Measurements from ENCODE around the gene TIMP3.
"Not testable (repeated sequence)": the region's sequence is repeated elsewhere in the genome, so short reads cannot be mapped to it uniquely, and the experiment has no call there.

Gene TIMP3

DNA sequence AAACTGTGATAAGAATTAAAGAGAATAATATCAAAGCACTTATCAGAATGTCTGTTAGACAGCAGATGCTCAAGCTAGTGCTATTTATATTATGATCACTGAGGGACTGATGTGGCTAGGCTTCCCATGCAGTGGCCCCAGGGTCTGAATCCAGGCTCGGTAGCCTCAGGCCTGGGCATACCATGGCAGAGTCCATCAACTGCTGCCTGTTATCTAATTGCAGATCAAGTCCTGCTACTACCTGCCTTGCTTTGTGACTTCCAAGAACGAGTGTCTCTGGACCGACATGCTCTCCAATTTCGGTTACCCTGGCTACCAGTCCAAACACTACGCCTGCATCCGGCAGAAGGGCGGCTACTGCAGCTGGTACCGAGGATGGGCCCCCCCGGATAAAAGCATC lies 57.5 kb downstream of the TIMP3 start:
- no peak for DNase-seq

GRCh38 chr22:32859743-32860142 lies 58.2 kb downstream of the TIMP3 start:
- no peak for DNase-seq

DNA sequence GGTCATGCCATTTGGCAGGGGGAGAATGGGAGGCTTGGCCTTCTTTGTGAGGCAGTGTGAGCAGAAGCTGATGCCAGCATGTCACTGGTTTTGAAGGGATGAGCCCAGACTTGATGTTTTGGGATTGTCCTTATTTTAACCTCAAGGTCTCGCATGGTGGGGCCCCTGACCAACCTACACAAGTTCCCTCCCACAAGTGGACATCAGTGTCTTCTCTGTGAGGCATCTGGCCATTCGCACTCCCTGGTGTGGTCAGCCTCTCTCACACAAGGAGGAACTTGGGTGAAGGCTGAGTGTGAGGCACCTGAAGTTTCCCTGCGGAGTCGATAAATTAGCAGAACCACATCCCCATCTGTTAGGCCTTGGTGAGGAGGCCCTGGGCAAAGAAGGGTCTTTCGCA lies 59.8 kb downstream of the TIMP3 start:
- no peak for DNase-seq

DNA sequence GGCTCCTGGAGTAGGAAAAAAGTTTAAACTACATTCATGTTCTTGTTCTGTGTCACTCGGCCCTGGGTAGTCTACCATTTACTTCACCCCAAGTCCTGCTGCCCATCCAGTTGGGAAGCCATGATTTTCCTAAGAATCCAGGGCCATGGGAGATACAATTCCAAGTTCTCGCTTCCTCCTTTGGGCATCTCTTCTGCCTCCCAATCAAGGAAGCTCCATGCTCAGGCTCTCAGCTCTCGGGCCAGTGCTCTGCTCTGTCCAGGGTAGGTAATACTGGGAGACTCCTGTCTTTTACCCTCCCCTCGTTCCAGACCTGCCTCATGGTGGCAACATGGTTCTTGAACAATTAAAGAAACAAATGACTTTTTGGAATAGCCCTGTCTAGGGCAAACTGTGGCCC lies 60.6 kb downstream of the TIMP3 start:
- DNase-seq: no peak

DNA sequence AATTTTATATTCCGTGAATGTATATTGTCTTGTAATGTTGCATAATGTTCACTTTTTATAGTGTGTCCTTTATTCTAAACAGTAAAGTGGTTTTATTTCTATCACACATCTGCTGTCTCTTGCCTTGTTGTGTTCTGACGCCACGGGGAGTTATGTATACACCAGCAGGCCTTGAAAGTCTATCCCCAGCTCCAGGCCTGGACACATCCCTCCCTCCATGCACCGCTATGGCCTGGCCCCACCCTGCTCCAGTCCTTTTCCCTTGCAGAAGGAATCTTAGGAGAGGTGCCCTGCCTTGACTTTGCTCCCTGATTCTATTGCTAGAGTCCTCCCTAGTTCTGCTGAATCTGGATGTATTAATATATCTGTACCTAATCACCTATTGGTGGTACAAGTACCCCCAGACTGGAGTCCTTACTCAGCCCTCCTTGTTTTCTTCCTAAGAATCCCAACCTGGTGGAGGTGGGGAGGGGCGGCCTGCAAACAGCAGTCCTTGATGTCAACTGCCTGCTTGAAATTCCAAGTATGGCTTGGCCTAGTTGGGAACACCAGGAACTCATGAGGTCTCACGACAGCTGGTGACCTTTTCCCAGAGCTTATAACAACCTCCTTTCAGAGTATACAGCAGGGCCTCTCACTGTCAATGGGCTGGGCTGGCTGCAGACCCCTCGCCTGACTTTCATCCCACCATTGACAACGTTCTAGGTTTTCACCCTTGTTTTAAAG lies 61.6 kb downstream of the TIMP3 start:
- no peak for DNase-seq

- DNase-seq: no peak
Measured at GRCh38 chr22:32864041-32864440, 62.5 kb downstream of the TIMP3 start.

DNA sequence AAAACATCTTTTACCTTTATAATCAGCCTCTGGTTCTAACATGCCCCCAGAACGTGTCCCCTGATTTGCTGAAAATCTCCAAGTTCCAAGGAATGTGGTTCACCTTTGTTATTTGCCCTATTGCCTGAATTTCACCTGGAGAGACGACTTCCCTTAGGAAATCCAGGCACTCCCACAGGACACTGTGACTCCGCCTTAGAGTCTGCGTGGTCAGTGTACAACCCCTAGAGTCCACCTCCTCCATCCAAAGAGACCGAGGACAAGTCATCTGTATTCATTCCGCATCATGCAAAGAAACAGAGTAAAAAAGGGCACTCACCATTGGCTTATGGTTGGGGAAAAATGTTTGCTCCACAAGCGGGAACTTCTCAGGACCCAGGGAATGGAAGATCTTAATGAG lies 63.1 kb downstream of the TIMP3 start:
- DNase-seq: no peak

DNA sequence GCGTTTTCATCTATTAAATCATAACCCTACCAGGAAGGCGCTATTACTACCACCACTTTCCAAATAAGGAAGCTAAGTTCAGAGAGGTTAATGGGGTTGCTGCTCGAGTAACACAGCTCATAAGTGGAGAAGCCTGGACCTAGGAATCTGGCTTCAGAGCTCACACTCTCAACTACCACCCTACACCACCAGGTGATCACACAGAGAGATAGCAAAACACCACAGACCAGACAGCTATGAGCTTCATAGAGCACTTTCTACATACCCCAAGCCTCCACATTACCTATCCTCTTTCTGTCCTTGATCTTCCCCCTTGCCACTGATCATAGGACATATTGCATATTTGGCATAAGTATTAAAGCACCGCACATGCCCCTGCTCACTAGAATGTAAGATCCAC lies 65.4 kb downstream of the TIMP3 start:
- DNase-seq: no peak

GRCh38 chr22:32868946-32869345 lies 67.4 kb downstream of the TIMP3 start:
- DNase-seq: no peak

DNA sequence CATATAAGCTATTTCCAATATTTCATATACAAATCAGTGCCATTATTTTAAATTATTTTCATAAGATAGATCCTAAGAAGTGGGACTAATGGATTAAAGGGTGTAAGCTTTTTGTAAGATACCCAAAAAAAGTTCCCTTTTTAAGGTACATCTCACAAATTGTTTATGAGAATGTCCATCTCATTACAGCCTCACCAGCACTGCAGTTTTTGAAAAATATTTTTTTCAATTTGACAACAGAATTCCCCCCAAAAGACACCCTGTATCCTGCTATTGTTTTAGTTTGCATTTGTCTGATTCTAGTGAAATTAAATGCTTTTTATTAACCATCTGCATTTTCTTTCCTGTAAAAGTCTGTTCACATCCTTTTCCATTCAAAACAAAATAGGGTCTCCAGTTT lies 69.0 kb downstream of the TIMP3 start:
- no peak for DNase-seq

DNA sequence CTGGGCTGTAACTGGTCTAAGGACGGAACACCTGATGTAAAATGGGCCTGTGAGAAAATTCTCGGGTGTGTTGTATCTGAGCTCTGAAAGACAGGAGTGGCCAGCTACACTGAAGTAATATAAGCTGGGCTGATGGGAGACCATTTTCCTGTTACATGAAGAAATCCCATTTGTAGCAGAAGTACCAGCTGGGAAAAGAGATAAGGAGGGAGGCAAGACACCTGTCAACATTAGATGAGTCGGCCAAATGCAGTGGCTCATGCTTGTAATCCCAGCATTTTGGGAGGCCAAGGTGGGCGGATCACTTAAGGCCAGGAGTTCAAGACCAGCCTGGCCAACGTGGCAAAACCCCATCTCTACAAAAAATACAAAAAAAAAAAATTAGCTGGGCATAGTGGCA lies 72.1 kb downstream of the TIMP3 start:
- DNase-seq: not testable (repeated sequence)

GRCh38 chr22:32874385-32874784 lies 72.9 kb downstream of the TIMP3 start:
- no peak for DNase-seq

DNA sequence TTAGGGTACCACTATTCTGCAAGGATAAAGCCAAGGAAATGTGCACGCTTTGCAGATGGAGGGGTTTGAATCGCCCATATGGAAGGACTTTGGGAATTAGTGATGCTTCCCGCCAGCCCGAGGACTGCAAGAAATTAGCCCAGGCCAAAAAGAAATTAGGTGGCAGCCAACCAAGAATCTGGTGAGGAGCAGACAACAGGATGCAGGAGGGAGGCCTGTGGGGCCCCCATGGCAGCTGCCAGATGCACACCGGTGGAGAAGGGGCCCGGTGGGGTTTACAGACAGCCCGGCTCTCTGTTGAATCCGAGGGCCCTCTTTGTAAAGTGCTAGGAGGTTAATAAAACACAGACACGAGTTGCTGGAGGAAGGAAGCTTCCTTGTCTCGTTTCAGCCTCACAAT lies 73.5 kb downstream of the TIMP3 start:
- DNase-seq: no peak

DNA sequence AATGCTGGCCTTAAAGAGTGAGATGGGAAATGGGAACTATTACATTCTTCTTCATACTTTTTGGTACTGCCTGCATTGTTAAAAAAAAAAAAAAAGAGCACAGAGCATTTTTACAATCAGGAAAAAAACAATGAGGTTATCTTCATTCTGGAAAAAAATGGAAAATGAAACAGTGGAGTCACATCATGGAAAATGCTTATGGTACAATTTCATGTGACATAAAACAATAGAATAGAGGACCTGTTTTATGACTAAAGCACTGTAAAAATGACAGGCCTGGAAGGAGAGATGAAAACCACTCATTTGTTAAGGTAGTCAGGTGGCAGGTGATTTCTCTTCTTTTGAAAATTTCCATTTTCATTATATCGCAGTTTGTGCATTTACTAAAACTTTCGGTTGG lies 75.0 kb downstream of the TIMP3 start:
- no peak for DNase-seq

- no peak for DNase-seq
Measured at GRCh38 chr22:32877196-32877595, 75.7 kb downstream of the TIMP3 start.

DNA sequence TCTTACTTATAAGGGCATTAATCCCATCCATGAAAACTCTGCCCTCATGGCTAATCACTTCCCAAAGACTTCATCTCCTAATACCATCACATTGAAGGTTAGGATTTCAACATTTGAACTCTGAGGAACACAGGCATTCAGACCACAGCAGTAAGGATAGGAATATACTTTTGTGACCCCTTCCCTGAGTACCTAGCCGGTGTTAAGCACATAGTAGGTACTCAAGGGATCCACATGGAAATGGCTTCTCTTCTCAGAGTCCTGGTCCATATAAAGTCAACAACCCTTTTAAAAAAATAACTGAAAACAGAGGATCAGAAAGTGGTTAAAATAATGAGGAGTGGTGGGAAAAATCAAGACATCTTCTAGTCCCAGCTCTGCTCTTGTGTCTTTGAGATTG lies 78.0 kb downstream of the TIMP3 start:
- DNase-seq: no peak

- no peak for DNase-seq
Measured at GRCh38 chr22:32880061-32880460, 78.6 kb downstream of the TIMP3 start.

DNA sequence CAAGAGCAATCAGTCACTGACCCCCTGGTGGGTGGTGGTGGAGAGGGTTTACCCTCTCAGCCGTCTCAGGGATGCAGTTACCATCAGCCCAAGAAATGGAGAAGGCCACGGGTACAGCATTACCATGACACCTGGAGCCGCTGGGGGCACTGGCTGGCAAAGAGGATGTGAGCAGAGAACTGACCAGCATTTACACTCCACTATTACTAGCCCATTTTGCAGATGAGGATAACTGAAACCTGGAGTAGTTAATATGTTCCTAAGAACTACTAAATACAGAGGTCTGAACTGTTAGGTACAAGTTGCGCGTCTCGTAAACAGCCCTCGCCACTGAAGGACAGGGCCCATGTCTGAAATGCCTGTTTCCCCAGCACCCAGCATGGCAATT lies 79.0 kb downstream of the TIMP3 start:
- no peak for DNase-seq

GRCh38 chr22:32880893-32881596 lies 79.5 kb downstream of the TIMP3 start:
- DNase-seq: peak; percentile 22

GRCh38 chr22:32882360-32882755 lies 80.9 kb downstream of the TIMP3 start:
- no peak for DNase-seq

- DNase-seq: no peak
Measured at GRCh38 chr22:32882774-32883530, 81.4 kb downstream of the TIMP3 start.

- no peak for DNase-seq
Measured at GRCh38 chr22:32887324-32887980, 85.9 kb downstream of the TIMP3 start.

GRCh38 chr22:32888976-32889375 lies 87.5 kb downstream of the TIMP3 start:
- no peak for DNase-seq

GRCh38 chr22:32896891-32897290 lies 95.4 kb downstream of the TIMP3 start:
- no peak for DNase-seq
